Thoracic aorta (tissue), 2 donors: ENCODE measurements around the gene C10orf67. TPM values are rescaled to one million over a fixed set of nuclear protein-coding genes. Genes with fewer than 3 reads are reported as not detected.
"Not testable (repeated sequence)": the region's sequence is repeated elsewhere in the genome, so short reads cannot be mapped to it uniquely, and the experiment has no call there.

Experiments used
- ATAC-seq: fragments of 150-250 bp; one replicate; pipeline ENCODE4 v1.8.0; 2017; ENCODE audit warnings: low read depth; ENCODE audit not compliant: insufficient number of reproducible peaks, low FRiP score
- DNase-seq: peaks from one replicate; pipeline ENCODE4 v3.0.0-alpha.2; 2020; ENCODE audit warnings: low spot score
- H3K27ac ChIP-seq, 2 donors: fragments of 200-600 bp; sonication (generic); 1 replicate in 1 of 2; 2 replicates in 1 of 2; pipeline ENCODE4 v1.5.1; 2016; ENCODE audit warnings: mild to moderate bottlenecking in 2 of 2, moderate library complexity in 2 of 2
- H3K27me3 ChIP-seq: fragments of 200-600 bp; sonication (generic); replicated peaks from 2 replicates; pipeline ENCODE4 v1.6.0; 2016; ENCODE audit warnings: mild to moderate bottlenecking; ENCODE audit not compliant: insufficient read depth
- H3K36me3 ChIP-seq: fragments of 200-600 bp; sonication (generic); one replicate; pipeline ENCODE4 v1.5.1; 2016
- H3K4me1 ChIP-seq, 2 donors: fragments of 200-600 bp; sonication (generic); 1 replicate in 1 of 2; 2 replicates in 1 of 2; pipeline versions ENCODE4 v1.5.1 to v1.6.0; 2016; ENCODE audit warnings: low read depth in 2 of 2, mild to moderate bottlenecking in 1 of 2; ENCODE audit not compliant: control insufficient read depth in 1 of 2
- H3K4me3 ChIP-seq: fragments of 200-600 bp; sonication (generic); 2 replicates; pipeline ENCODE4 v1.5.1; 2016; ENCODE audit warnings: mild to moderate bottlenecking
- H3K9me3 ChIP-seq: fragments of 200-600 bp; sonication (generic); 2 replicates; pipeline ENCODE4 v1.5.1; 2016
- total RNA-seq, 2 donors: library from RNA; depleted of rRNA; stranded (reverse); fragments of >200 nt; gene quantifications; one replicate each; pipeline versions ENCODE4 v1.1.0 to v1.2.3, GENCODE V29; 2016
- TF ChIP-seq, protein P1 (sequence below): fragments of 200-600 bp; sonication (generic); IDR thresholded peaks from one replicate; pipeline ENCODE4 v1.5.1; 2019; ENCODE audit warnings: antibody characterized with exemption

The C10orf67 gene
- total RNA-seq, 2 donors from 2014 or later, result not detected

DNA sequence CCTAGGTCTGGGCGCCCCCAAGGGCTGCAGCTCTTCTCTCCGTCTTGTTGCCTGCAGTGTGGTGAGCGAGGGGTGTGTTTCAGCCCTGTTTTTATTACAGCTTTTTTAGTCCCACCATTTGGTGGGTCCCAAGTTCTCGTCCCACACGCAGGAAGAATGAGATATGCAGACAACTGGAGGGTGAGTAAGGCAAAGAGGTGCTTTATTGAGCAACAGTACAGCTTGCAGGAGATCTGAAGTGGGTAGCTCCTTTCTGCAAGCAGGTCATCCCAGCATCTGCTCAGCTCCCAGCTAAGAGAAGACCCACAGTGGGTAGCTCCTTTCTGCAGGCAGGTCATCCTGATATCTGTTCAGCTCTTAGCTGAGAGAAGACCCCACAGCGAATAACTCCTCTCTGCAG is 28.2 kb downstream of the C10orf67 start:
- Histone ChIP-seq H3K4me3 (no peak overlapping the region), H3K4me1 (no peaks in the 10 kb centered on the region), H3K9me3 (no peaks in the 10 kb centered on the region), H3K27me3 (no peaks in the 10 kb centered on the region), H3K27ac (no peak overlapping the region), H3K36me3 (no peaks in the 10 kb centered on the region)
- TF ChIP-seq, protein P1, sequence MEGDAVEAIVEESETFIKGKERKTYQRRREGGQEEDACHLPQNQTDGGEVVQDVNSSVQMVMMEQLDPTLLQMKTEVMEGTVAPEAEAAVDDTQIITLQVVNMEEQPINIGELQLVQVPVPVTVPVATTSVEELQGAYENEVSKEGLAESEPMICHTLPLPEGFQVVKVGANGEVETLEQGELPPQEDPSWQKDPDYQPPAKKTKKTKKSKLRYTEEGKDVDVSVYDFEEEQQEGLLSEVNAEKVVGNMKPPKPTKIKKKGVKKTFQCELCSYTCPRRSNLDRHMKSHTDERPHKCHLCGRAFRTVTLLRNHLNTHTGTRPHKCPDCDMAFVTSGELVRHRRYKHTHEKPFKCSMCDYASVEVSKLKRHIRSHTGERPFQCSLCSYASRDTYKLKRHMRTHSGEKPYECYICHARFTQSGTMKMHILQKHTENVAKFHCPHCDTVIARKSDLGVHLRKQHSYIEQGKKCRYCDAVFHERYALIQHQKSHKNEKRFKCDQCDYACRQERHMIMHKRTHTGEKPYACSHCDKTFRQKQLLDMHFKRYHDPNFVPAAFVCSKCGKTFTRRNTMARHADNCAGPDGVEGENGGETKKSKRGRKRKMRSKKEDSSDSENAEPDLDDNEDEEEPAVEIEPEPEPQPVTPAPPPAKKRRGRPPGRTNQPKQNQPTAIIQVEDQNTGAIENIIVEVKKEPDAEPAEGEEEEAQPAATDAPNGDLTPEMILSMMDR, result no peak
- DNase-seq (no peak), ATAC-seq (no peak)

DNA sequence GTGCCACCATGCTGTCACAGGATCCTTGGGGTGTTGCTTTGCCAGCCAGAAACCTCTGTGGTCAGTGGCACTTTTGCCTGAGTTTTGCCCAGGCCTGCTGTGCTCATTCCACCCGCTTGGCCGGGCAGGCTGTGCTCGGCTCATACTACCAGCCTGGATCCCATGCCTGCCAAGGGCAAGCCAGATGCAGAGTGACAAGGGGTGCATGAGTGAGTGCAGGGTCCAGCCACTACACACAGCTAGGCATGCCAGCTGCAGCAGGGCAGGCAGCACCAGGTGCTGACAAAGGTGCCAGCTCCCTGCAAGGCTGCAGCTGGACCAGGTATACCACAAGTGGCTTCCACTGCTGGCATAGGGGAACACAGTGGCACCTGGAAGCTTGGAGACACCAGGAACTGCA is 28.6 kb downstream of the C10orf67 start:
- no peak for ATAC-seq
- TF ChIP-seq, protein P1, result no peak
- H3K4me3 ChIP-seq, result no peak overlapping the region

DNA sequence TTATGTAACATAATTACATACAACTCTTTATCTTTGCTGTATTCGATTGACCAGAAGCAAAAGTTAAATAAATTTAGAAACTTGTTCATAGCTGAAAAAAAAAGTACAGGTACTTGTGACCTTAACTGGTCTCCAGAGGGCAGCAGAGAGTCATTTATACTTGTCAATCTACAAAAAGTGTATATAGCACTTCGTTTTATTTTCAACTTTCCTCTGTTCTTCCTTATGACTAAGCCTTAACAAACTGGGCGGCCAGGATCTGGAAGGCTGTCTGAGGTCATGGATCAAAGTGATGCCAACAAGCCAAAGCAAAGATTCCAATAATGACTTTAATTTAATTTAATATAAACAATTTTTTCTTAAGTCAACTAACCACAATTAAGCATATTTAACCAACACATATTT is 29.8 kb downstream of the C10orf67 start:
- Histone ChIP-seq H3K9me3 (no peaks in the 10 kb centered on the region), H3K27me3 (no peaks in the 10 kb centered on the region), H3K27ac (no peak overlapping the region), H3K4me3 (no peak overlapping the region), H3K4me1 (no peaks in the 10 kb centered on the region), H3K36me3 (no peaks in the 10 kb centered on the region)
- DNase-seq (no peak), ATAC-seq (peak; percentile 82)
- TF ChIP-seq, protein P1, result peak; percentile 71

More for the DNA sequence above, 28.6 kb downstream of the C10orf67 start:
- Histone ChIP-seq H3K36me3 (no peaks in the 10 kb centered on the region), H3K27me3 (no peaks in the 10 kb centered on the region), H3K27ac (no peak overlapping the region), H3K4me1 (no peaks in the 10 kb centered on the region), H3K9me3 (no peaks in the 10 kb centered on the region)
- no peak for DNase-seq

DNA sequence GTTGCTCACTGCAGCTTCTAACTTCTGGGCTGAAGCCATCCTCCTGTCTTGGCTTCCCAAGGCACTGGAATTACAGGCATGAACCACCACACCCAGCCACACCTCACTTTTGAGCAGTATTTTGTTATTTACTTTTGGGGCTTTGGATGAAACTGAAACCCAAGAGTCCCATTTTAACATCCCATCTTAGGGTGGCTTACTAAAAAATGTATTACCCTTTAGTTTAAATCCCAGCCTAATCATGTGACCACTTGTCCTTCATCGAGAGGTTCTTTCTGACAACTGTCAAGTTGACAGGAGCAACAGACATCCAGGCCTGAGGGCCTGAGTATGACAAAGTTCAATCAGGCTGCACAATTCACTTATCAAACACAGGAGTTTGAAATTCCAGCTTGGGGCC is 33.6 kb downstream of the C10orf67 start:
- Histone ChIP-seq H3K4me1 (no peaks in the 10 kb centered on the region), H3K27me3 (no peaks in the 10 kb centered on the region), H3K36me3 (no peaks in the 10 kb centered on the region), H3K27ac (no peak overlapping the region), H3K9me3 (no peaks in the 10 kb centered on the region), H3K4me3 (no peak overlapping the region)
- TF ChIP-seq, protein P1, result no peak
- DNase-seq (no peak), ATAC-seq (no peak)

DNA sequence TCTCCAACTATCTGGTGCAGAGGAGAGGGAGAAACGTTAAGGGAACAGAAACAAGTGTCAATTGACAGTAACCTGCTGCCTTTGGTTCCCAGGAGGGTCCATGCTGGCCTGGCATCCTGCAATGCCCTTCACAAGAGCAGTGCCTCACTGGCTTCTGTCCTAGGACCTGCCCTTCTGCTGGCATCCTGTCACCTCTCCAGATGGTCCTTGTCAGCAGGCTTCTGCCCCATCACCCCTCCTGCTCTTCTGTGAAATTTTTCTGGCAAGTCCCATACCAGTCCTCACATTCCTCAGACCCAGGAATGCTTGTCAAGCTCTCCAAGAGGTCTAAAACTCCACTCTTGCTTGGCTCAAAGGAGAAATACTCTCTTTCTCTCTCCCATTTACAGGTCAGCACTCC is 34.2 kb downstream of the C10orf67 start:
- H3K27me3 ChIP-seq, result no peaks in the 10 kb centered on the region
- no peak for ATAC-seq
- H3K36me3 ChIP-seq, result no peaks in the 10 kb centered on the region

DNA sequence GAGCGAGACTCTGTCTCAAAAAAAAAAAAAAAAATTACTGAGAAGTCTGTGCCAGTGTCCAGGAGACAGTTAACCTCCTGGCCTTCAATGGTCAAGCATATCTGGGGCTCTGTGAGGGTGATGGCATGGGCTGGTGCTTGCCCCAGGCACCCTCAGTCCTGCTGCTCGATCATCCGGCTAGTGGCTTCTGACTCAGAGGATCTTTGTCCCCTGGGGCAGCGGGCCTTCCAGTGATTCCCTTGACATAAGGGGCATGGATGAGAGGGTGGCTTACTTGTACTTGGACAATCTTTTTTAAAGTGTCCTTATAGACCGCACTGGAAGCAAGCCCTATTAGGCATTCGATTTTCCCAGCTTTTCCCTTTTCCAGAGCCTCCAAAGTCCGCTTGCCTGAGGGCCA is 44.6 kb downstream of the C10orf67 start:
- H3K4me3 ChIP-seq, result not testable (repeated sequence)

More for the DNA sequence above, 34.2 kb downstream of the C10orf67 start:
- TF ChIP-seq, protein P1, result no peak
- H3K4me3 ChIP-seq, result no peak overlapping the region
- no peak for DNase-seq
- H3K9me3 ChIP-seq, result no peaks in the 10 kb centered on the region
- no peak overlapping the region for H3K27ac ChIP-seq
- H3K4me1 ChIP-seq, result no peaks in the 10 kb centered on the region

More for the DNA sequence above, 44.6 kb downstream of the C10orf67 start:
- not testable (repeated sequence) for ATAC-seq, H3K36me3 ChIP-seq, H3K4me1 ChIP-seq, H3K27me3 ChIP-seq, DNase-seq, H3K9me3 ChIP-seq, H3K27ac ChIP-seq
